Lower leg skin (tissue), 4 donors: ENCODE results near the gene STK24. TPM values are rescaled to one million over a fixed set of nuclear protein-coding genes. Genes with fewer than 3 reads are reported as not detected.

Experiments
- DNase-seq, 2 donors: peaks; one replicate each; pipeline ENCODE4 v3.0.0-alpha.2; 2019; ENCODE audit warnings: low spot score in 2 of 2
- H3K4me3 ChIP-seq: fragments of 200-600 bp; sonication (generic); 2 replicates; pipeline ENCODE4 v1.5.1; 2017; ENCODE audit warnings: mild to moderate bottlenecking, low read depth; ENCODE audit not compliant: poor library complexity, severe bottlenecking
- POLR2A ChIP-seq, 2 donors: fragments of 450-650 bp; IDR thresholded peaks; one replicate each; pipeline ENCODE4 v1.6.1; 2016 to 2017; ENCODE audit warnings: antibody characterized with exemption in 2 of 2, mild to moderate bottlenecking in 1 of 2, moderate library complexity in 1 of 2
- WGBS, 2 donors: methylation state at CpG; one replicate each; pipeline ENCODE4 v1.1.5; 2018; 5-methylcytosine and 5-hydroxymethylcytosine counted together
- intact Hi-C: fragments of 100-400 bp; cut with DNase I; formaldehyde crosslinking; loops from one replicate; pipeline ENCODE4 v1.15.0; 2023; ENCODE audit warnings: low total_unique reads
- total RNA-seq, 4 donors: library from RNA; depleted of rRNA; stranded (reverse); fragments of >200 nt; gene quantifications; one replicate each; pipeline ENCODE4 v1.1.0, GENCODE V29; 2016
- TF ChIP-seq, protein P1 (sequence below), 3 donors: fragments of 450-650 bp; IDR thresholded peaks; one replicate each; pipeline ENCODE4 v1.5.1; 2016; ENCODE audit warnings: antibody characterized with exemption in 3 of 3, mild to moderate bottlenecking in 3 of 3, moderate library complexity in 2 of 3

STK24 gene
- total RNA-seq, 4 donors from 2014 or later, result 212 to 281 (median 266) TPM

DNA sequence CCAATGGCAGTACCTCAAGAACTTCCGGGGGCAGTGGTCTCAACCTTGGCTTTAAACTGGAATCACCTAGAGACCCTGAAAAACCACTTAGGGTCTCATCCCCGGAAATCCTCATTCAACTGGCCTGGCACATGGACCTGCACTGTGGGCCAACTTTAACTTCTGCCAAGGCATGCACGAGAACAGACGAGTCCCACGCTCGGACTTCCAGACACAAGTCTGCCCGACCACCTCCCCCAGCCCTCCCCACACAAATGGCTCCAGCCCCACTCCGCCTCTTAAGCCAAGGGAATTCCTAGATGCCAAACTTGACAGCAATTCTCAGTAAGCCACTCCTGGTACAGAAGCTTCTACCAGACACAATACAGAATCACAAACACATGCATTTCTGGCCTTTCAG, 114.0 kb downstream of the STK24 start:
- intact Hi-C loops, result no loop called here
- no peak overlapping the region for H3K4me3 ChIP-seq
- TF ChIP-seq, protein P1, sequence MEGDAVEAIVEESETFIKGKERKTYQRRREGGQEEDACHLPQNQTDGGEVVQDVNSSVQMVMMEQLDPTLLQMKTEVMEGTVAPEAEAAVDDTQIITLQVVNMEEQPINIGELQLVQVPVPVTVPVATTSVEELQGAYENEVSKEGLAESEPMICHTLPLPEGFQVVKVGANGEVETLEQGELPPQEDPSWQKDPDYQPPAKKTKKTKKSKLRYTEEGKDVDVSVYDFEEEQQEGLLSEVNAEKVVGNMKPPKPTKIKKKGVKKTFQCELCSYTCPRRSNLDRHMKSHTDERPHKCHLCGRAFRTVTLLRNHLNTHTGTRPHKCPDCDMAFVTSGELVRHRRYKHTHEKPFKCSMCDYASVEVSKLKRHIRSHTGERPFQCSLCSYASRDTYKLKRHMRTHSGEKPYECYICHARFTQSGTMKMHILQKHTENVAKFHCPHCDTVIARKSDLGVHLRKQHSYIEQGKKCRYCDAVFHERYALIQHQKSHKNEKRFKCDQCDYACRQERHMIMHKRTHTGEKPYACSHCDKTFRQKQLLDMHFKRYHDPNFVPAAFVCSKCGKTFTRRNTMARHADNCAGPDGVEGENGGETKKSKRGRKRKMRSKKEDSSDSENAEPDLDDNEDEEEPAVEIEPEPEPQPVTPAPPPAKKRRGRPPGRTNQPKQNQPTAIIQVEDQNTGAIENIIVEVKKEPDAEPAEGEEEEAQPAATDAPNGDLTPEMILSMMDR (IDR thresholded peaks at IDR 0.05), result no peak
- TF ChIP-seq POLR2A (IDR thresholded peaks at IDR 0.05), result no peak
- 54 to 71% methylated on average over 8 of the region's 8 CpGs for WGBS, 2 donors
- DNase-seq, result no peak

DNA sequence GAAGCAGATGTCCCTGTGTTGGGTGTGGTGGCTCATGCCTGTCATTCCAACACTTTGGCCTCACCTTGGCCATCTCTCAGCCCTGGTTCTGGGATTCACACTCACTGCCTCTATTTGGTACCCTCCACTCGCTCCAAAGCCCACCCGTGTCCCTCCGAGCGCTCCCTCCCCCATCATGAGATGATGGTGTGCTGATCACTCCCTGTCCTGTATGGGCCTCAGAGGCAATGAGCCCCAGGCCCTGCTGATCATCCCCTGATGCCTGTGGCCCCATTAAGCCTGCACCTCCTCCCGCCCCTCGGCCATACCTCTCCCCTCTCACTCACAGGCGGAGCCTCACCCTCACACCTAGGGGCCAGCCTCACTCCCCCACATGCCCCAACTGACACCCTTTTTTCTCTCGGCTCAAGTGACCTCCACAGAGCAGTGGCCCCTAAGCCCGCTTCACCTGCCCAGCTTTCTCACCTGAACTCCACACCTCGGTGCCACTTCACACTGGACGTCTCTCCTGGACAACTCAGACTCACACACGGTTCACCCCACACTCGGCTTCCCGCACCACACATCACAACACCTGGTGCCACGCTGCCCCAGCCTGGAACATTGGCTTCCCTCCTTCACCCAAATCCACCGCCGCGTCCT, 114.5 kb downstream of the STK24 start:
- no peak for TF ChIP-seq POLR2A (IDR thresholded peaks at IDR 0.05)
- TF ChIP-seq, protein P1 (IDR thresholded peaks at IDR 0.05), result no peak
- intact Hi-C loops, result no loop called here
- DNase-seq, result no peak
- WGBS, 2 donors, result 87 to 95% methylated on average over 18 of the region's 18 CpGs
- no peak overlapping the region for H3K4me3 ChIP-seq

DNA sequence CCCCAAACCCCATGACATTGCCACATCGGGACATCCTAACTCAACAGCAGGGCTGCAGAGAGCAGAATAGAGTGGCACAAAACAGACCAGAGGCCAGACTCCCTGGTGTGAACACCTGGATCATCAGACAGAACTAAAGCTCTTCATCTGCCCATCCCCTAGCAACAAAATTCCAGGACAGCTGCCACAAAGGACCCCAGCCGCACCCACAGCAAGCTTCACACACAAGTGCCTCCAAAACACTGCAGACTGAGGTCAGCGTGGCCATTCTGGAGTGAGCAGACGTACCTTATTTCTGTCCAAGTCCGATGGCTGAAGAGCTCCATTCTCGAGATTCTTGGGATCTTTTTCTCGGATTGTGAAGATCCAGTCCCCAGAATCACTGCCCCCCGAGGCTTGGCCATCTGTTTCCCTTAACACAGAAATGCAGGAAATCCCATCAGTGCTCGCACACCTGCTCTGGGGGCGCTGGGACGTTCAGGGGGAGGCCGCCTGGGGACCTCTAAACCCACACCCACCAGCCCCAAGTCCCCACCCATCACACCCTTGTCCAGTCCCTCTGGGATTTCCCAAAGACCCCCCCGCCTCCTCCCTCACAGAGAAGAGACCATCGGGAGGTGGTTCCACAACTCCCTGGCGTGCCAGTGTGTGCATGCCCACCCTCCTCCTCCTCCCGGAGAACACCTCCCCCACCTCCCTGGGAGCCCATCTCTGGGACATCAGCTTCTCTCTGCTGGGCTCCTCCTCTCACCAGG, 115.2 kb downstream of the STK24 start:
- intact Hi-C loops, result no loop called here
- no peak for TF ChIP-seq POLR2A (IDR thresholded peaks at IDR 0.05)
- TF ChIP-seq, protein P1 (IDR thresholded peaks at IDR 0.05), result no peak
- WGBS, 2 donors, result 84 to 87% methylated on average over 16 of the region's 16 CpGs
- DNase-seq, result no peak
- H3K4me3 ChIP-seq, result no peak overlapping the region

DNA sequence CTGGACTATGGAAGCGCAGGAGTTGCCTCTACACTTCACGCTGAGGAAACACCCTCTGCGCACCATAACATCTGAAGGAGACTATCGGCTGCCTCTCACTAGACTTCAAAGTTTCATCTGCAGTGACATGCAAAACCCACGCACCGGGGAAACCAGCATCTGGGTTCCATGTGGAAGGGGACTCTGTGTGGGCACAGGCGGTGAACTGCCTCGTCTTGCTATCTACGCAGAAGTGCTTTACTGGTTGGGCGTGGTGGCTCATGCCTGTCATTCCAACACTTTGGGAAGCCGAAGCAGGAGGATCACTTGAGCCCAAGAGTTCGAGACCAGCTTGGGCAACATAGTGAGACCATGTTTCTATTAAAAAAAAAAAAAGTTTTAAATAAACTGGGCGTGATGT, 116.4 kb downstream of the STK24 start:
- WGBS, 2 donors, result 68 to 77% methylated on average over 13 of the region's 13 CpGs
- no peak overlapping the region for H3K4me3 ChIP-seq
- TF ChIP-seq, protein P1 (IDR thresholded peaks at IDR 0.05), result no peak
- intact Hi-C loops, result no loop called here
- DNase-seq, result no peak

DNA sequence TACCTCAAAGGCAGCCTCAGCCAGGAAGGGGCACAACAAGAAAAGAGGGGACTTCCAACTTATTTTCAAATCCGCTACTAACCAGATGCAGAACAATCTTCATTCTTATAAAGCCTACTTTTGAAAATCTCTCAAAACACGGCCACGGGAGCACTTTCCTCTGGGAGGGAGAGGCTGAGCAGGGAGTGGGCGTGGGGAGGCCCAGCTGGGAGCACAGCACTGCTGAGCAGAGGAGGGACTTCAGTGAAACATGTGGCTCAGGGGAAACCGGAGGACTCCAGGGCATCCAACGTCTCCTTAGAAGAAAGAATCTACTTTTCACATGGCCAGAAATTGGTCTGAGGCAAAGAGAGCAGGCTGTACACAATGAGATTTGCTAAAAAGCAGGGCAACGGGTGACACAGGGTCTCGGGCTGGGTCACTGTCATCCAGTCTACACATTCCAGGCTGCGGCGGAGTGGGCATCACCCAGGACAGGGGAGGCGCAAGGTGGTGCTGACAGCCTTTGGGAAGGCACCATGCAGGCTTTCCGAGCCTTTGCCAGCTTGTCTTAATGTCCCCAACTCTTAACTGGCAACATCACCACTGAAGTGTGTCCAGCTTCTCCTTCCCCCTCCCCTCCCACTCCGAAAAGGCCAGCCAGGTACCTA, 117.1 kb downstream of the STK24 start:
- TF ChIP-seq POLR2A (IDR thresholded peaks at IDR 0.05), result no peak
- intact Hi-C loops, result no loop called here
- WGBS, 2 donors, result 83 to 86% methylated on average over 13 of the region's 13 CpGs
- H3K4me3 ChIP-seq, result no peak overlapping the region
- no peak for DNase-seq

DNA sequence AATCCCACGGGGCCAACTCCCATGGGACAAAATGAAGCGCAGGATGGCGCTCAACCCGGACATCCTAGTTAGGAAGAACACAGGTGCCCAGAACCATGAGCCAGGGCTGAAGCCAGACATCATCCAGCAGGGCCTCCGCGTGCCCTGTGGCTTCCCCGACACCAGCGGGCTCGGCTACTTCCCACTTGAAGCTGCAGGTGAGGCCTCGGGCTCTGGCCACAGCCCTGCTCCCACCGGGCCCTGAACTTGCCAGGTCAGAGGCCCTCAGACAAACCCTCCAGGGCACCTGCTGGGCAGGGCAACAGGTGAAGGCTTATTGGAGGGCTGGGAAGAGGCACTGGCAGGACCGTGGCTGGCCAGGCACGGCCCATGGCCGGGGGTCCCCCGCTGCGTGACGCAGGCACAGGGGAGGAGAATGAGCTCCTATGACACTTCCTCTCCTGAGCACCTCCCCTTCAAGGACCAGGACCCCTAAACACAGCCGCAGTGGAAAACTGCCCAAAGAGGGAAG, 117.7 kb downstream of the STK24 start:
- TF ChIP-seq, protein P1 (IDR thresholded peaks at IDR 0.05), result no peak
- TF ChIP-seq POLR2A (IDR thresholded peaks at IDR 0.05), result no peak
- intact Hi-C loops, result no loop called here
- DNase-seq, result no peak
- 92 to 94% methylated on average over 16 to 18 of the region's 18 CpGs for WGBS, 2 donors
- no peak overlapping the region for H3K4me3 ChIP-seq
